HAP-1 (cell line): ENCODE results near the gene ASH1L.
"Not testable (repeated sequence)": the region's sequence is repeated elsewhere in the genome, so short reads cannot be mapped to it uniquely, and the experiment has no call there.

ENCODE experiments used
- DNase-seq, 2 experiments: peaks; one replicate each; pipeline ENCODE4 v3.0.0-alpha.2; 2016 to 2020; ENCODE audit warnings: low spot score in 2 of 2
- H3K27me3 ChIP-seq: fragments of 250-450 bp; sonication (Bioruptor Pico); 2 replicates; pipeline ENCODE4 v1.5.1; 2020; ENCODE audit warnings: low read depth, mild to moderate bottlenecking, moderate library complexity
- H3K36me3 ChIP-seq: fragments of 250-450 bp; sonication (Bioruptor Pico); replicated peaks from 2 replicates; pipeline ENCODE4 v1.5.1; 2020; ENCODE audit warnings: mild to moderate bottlenecking
- H3K4me1 ChIP-seq: fragments of 250-450 bp; sonication (Bioruptor Pico); 2 replicates; pipeline ENCODE4 v1.5.1; 2020; ENCODE audit warnings: mild to moderate bottlenecking
- H3K4me3 ChIP-seq: fragments of 250-450 bp; sonication (Bioruptor Pico); 2 replicates; pipeline ENCODE4 v1.5.1; 2020; ENCODE audit warnings: mild to moderate bottlenecking, moderate library complexity
- H3K9me3 ChIP-seq: fragments of 250-450 bp; sonication (Bioruptor Pico); 2 replicates; pipeline ENCODE4 v1.5.1; 2020; ENCODE audit warnings: mild to moderate bottlenecking, moderate library complexity
- in situ Hi-C: fragments of 300-500 bp; cut with MboI; formaldehyde crosslinking; loops from 3 replicates; pipeline ENCODE4 v1.14.3; 2020; ENCODE audit warnings: low sequenced_read_pairs, inconsistent platforms, mixed read lengths

The ASH1L gene

GRCh38 chr1:155305881-155306391 is 256.7 kb downstream of the ASH1L start:
- H3K4me3 ChIP-seq = no peak overlapping the region
- no peak for DNase-seq
- in situ Hi-C loops = loop anchor here (5.0 kb wide), 1 partner anchor 34 kb away; the partner anchor contains the start of gene CLK2
- H3K36me3 ChIP-seq = peaks cover 13% of the 10 kb centered on the region
- 0 out of 2 replicates have a peak, but pooled peaks cover 7% of the 10 kb centered on the region for H3K4me1 ChIP-seq
- H3K9me3 ChIP-seq = no peaks in the 10 kb centered on the region
- no peaks in the 10 kb centered on the region for H3K27me3 ChIP-seq

GRCh38 chr1:155304558-155305063 is 258.0 kb downstream of the ASH1L start:
- Histone ChIP-seq H3K4me1 (no peaks in the 10 kb centered on the region), H3K4me3 (no peak overlapping the region), H3K9me3 (no peaks in the 10 kb centered on the region), H3K36me3 (peaks cover under 1% of the 10 kb centered on the region), H3K27me3 (no peaks in the 10 kb centered on the region)
- in situ Hi-C loops = loop anchor here (5.0 kb wide), 1 partner anchor 32 kb away; the partner anchor contains the start of gene CLK2
- no peak for DNase-seq

- Histone ChIP-seq H3K9me3 (no peaks in the 10 kb centered on the region), H3K27me3 (no peaks in the 10 kb centered on the region), H3K4me1 (no peaks in the 10 kb centered on the region), H3K4me3 (no peak within 1 kb of the TSS), H3K36me3 (no peaks in the 10 kb centered on the region)
- in situ Hi-C loops = no loop called here
- DNase-seq = no peak
These were observed 261.2 kb downstream of the ASH1L start, which contains the start of gene PKLR for GRCh38 chr1:155301342-155301841. Gene PKLR (minus strand): TSS chr1:155301438. CDS start chr1:155301395, 43 bp downstream.

DNA sequence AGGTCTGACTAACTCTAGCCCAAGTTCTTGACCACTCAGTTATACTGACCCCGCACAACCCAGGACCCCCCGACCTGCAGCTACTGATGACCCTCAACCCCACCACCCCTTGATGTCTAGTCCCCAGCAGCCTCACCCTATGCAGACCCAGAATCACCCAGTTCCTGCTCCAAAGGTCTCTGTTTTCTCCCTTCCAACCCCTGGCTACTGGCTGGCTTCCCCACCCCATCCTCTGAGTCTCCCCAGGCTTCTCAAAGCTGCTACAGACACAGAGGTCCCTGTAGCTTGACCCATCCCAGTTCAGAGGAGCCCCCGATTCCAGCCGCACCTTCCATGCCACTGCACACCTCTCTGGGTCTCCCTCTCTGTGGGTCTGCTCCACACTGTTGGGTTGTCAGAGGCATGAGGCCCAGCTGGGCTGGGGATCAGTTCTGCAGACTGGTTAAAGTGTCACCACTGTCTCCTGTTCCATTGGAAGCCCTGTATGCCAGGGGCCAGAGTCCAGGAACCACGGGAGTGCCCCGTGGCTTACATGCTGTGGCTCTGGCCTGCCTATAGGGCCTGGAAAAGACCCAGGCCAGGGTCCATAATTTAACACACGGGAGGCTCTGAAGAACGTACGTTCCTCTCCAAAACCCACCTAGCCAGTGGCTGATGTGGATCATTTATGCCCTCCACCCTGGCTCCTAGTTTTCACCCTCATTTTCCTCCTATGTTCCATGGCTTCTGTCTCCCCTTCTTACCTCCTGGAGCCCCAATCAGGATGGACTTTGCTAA is 261.9 kb downstream of the ASH1L start:
- no peak for DNase-seq
- Histone ChIP-seq H3K27me3 (peaks cover 1% of the 10 kb centered on the region; the same call in 1 of the 2 replicates), H3K4me3 (no peak overlapping the region), H3K9me3 (no peaks in the 10 kb centered on the region), H3K36me3 (no peaks in the 10 kb centered on the region), H3K4me1 (no peaks in the 10 kb centered on the region)
- in situ Hi-C loops = no loop called here

DNA sequence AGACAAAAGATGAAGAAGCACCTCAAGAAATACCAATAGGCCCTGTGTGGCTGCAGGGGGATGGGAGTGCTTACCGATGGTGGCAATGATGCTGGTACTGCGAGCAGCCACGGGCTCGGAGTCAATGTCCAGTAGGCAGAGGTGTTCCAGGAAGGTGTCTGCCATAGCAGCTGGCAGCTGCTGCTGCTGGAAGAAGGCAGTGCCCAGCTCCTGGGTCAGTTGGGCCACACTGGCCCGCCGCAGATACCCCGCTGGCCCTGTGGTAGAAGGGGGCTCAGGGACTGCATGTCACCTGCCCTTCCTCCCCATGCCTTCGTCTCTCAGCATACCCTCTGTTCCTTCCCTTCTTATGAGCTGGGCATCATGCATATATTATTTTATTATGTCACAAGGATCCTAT is 262.6 kb downstream of the ASH1L start:
- no peaks in the 10 kb centered on the region for H3K9me3 ChIP-seq
- DNase-seq = no peak
- no peak overlapping the region for H3K4me3 ChIP-seq
- H3K4me1 ChIP-seq = no peaks in the 10 kb centered on the region
- in situ Hi-C loops = no loop called here
- H3K36me3 ChIP-seq = no peaks in the 10 kb centered on the region
- peaks cover 8% of the 10 kb centered on the region for H3K27me3 ChIP-seq

DNA sequence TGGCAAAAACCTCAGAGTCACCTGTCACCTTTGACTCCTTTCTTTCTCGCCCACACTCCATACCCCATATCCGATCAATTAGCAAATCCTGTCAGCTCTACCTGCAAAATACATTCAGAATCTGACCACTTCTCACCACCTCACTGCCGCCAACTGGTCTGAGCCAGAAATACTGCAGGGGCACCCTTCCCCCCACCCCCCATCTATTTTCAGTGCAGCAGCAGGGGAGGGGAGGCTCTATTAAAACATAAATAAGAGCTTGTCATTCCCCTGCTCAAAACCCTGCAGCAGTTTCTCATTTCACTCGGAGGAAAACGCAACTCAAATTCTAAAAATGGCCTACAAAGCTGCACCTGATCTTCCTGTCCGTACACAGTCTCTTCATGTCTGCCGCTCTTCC is 265.2 kb downstream of the ASH1L start:
- H3K27me3 ChIP-seq = peaks cover 25% of the 10 kb centered on the region
- no peak for DNase-seq
- H3K9me3 ChIP-seq = no peaks in the 10 kb centered on the region
- in situ Hi-C loops = no loop called here
- no peaks in the 10 kb centered on the region for H3K36me3 ChIP-seq
- H3K4me1 ChIP-seq = no peaks in the 10 kb centered on the region
- no peak overlapping the region for H3K4me3 ChIP-seq

DNA sequence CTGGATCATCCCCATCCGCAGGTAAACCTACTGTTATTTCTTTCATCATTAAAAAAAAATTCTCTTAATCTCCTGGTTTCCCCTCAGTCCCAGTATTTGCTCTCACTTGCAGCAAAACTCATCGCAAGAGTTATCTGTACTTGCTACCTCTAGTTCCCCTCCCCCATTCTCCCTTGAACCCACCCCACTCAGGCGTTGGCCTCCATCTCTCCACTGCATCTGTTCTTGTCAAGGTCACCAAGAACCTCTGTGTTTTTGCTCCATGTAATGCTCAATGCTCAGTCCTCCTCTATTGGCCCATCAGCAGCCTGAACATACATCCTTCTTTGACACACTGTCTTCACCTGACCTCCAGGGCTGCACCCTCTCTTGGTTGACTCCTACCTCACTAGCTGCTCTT is 265.9 kb downstream of the ASH1L start:
- H3K4me1 ChIP-seq = no peaks in the 10 kb centered on the region
- in situ Hi-C loops = no loop called here
- no peak for DNase-seq
- H3K4me3 ChIP-seq = no peak overlapping the region
- H3K27me3 ChIP-seq = peaks cover 25% of the 10 kb centered on the region
- no peaks in the 10 kb centered on the region for H3K36me3 ChIP-seq
- no peaks in the 10 kb centered on the region for H3K9me3 ChIP-seq

DNA sequence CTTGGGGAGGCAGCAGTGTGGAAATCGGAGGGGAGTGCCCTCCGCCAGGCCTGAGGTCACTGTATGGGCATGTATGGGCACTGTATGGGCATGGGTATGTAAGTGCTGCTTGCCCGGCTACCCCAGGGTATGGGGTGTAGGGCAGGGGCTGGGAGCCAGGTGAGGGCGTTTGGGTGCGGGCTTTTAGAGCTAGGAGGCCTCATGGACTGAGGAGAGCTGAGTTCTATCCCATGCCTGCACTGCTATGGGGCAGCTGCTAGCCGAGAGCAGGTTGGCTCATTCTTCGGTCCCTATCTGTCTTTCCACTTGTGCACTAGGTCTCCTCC is 266.7 kb downstream of the ASH1L start:
- Histone ChIP-seq H3K9me3 (no peaks in the 10 kb centered on the region), H3K27me3 (peaks cover 25% of the 10 kb centered on the region), H3K4me1 (no peaks in the 10 kb centered on the region), H3K4me3 (no peak overlapping the region), H3K36me3 (no peaks in the 10 kb centered on the region)
- in situ Hi-C loops = no loop called here
- DNase-seq = no peak

- no peak for DNase-seq
- in situ Hi-C loops = no loop called here
- Histone ChIP-seq H3K9me3 (no peaks in the 10 kb centered on the region), H3K4me3 (no peak overlapping the region), H3K4me1 (no peaks in the 10 kb centered on the region), H3K36me3 (no peaks in the 10 kb centered on the region), H3K27me3 (peaks cover 25% of the 10 kb centered on the region)
These were observed 267.2 kb downstream of the ASH1L start for GRCh38 chr1:155295183-155295941.

GRCh38 chr1:155294520-155295182 is 268.0 kb downstream of the ASH1L start:
- in situ Hi-C loops = no loop called here
- DNase-seq = no peak
- Histone ChIP-seq H3K27me3 (peaks cover 25% of the 10 kb centered on the region), H3K4me1 (no peaks in the 10 kb centered on the region), H3K9me3 (no peaks in the 10 kb centered on the region), H3K4me3 (no peak overlapping the region), H3K36me3 (no peaks in the 10 kb centered on the region)

DNA sequence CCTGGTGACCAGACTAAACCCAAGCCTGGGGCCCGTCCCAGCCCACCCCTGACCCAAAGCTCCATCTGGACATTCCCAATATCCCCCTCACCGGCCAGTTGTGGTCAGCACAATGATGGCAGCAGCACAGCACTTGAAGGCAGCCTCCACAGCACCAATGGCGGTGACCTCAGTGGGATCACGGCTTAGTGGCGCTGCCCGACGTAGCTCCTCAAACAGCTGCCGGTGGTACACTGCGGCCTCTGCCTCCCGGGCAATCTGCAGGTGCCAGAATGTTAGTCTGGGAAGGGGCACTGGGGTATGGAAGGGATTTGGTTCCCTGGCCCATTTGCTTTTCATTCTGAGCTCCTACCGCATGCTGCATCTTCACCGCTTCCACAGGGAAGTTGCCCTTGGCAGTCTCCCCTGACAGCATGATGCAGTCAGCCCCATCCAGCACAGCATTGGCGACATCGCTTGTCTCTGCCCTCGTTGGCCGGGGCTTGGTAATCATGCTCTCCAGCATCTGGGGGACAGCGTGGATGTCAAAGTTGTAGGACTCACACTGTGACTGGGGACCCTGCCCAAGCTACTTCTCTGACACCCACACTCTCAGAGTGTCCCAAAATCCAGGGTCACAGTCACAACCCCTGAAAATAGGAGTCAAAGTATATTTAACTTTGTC is 269.4 kb downstream of the ASH1L start:
- in situ Hi-C loops = no loop called here
- Histone ChIP-seq H3K4me1 (no peaks in the 10 kb centered on the region), H3K4me3 (no peak overlapping the region), H3K9me3 (no peaks in the 10 kb centered on the region), H3K36me3 (no peaks in the 10 kb centered on the region), H3K27me3 (peaks cover 25% of the 10 kb centered on the region)
- DNase-seq = no peak

DNA sequence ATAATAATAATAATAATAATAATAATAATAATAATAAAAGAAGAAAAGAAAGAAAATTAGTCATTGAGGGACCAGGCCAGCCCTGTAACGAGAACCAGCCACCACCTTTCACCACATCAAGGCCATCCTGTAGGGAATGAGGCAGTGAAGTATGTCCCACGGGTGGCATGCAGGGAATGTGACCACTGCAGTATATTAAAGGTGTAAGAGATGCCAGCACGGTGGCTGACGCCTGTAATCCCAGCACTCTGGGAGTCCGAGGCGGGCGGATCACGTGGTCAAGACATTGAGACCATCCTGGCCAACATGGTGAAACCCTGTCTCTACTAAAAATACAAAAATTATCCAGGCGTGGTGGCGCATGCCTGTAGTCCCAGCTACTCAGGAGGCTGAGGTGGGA is 271.6 kb downstream of the ASH1L start:
- H3K4me3 ChIP-seq, DNase-seq, H3K4me1 ChIP-seq, in situ Hi-C loops, H3K36me3 ChIP-seq, H3K9me3 ChIP-seq: not testable (repeated sequence)
- H3K27me3 ChIP-seq = peaks cover 25% of the 10 kb centered on the region

DNA sequence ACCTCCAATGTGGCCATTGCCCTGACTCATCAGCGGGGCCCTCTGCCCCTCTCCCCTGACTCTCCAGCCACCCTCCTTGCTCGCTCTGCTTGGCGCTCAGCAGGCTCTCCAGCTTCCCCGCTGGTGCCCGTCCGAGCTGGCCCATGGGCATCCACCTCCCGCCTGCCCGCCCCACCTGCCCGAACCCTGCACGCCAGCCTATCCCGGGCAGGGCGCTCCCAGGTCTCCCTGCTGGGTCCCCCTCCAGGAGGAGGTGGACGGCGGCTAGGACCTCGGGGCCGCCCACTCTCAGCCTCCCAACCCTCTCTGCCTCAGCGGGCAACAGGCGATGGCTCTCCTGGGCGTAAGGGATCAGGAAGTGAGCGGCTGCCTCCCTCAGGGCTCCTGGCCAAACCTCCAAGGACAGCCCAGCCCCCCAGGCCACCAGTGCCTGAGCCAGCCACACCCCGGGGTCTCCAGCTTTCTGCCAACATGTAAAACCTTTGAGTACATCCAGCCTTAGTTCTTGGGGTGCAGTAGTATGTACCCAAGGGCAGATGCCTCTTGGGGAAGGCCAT is 274.5 kb downstream of the ASH1L start:
- Histone ChIP-seq H3K4me3 (no peak overlapping the region), H3K4me1 (no peaks in the 10 kb centered on the region), H3K27me3 (0 out of 2 replicates have a peak, but pooled peaks cover under 1% of the 10 kb centered on the region), H3K36me3 (0 out of 2 replicates have a peak, but pooled peaks cover 4% of the 10 kb centered on the region), H3K9me3 (no peaks in the 10 kb centered on the region)
- in situ Hi-C loops = no loop called here
- DNase-seq = no peak
